HEK293 (cell line): ENCODE measurements around the gene SCUBE1.

Experiments used
- CTCF ChIA-PET: fragments of 350-600 bp; formaldehyde crosslinking; extraction: SDS; loops from one replicate; lab custom pipeline; 2021; ENCODE audit warnings: antibody characterized with exemption; lab: Yijun Ruan, JAX
- POLR2A ChIA-PET: fragments of 300-600 bp; formaldehyde crosslinking; extraction: SDS; loops from one replicate; lab custom pipeline; 2020; ENCODE audit warnings: antibody characterized with exemption, inconsistent platforms; lab: Yijun Ruan, JAX
- H3K27ac ChIP-seq: fragments of 200-500 bp; sonication (Bioruptor generic); 2 replicates; pipeline ENCODE4 v1.5.1; 2014; ENCODE audit warnings: low read depth, low read length, control low read depth, inconsistent platforms; ENCODE audit errors: extremely low read depth
- H3K36me3 ChIP-seq, 2 experiments: fragments of 200-500 bp in 1 of 2; sonication (Bioruptor generic) in 1 of 2; 1 replicate in 1 of 2; 2 replicates in 1 of 2; pipeline ENCODE4 v1.5.1; 2014 to 2017; ENCODE audit warnings: inconsistent platforms in 2 of 2, low read length in 2 of 2; ENCODE audit not compliant: control insufficient read depth in 2 of 2, insufficient read depth in 1 of 2
- H3K4me1 ChIP-seq: fragments of 200-500 bp; sonication (Bioruptor generic); 2 replicates; pipeline ENCODE4 v1.5.1; 2014; ENCODE audit warnings: mild to moderate bottlenecking, low read length, inconsistent platforms; ENCODE audit not compliant: control insufficient read depth, insufficient read depth
- H3K4me3 ChIP-seq: 2 replicates; pipeline ENCODE4 v1.5.1; 2011; ENCODE audit warnings: low read depth, mild to moderate bottlenecking, control low read depth, low read length, moderate library complexity
- H3K9me3 ChIP-seq: fragments of 200-500 bp; sonication (Bioruptor generic); 2 replicates; pipeline ENCODE4 v1.5.1; 2014; ENCODE audit warnings: low read depth, low read length, inconsistent platforms; ENCODE audit not compliant: control insufficient read depth, insufficient read depth
- HOXC10 ChIP-seq: sonication (generic); formaldehyde crosslinking; IDR thresholded peaks from 2 replicates; pipeline ENCODE4 v1.8.1; 2023; ENCODE audit warnings: mild to moderate bottlenecking, missing genetic modification reagents
- KLF16 ChIP-seq: fragments of 450-650 bp; formaldehyde crosslinking; IDR thresholded peaks from 2 replicates; pipeline ENCODE4 v1.5.1; 2017; ENCODE audit warnings: missing biosample characterization, missing genetic modification characterization
- MZF1 ChIP-seq: fragments of 450-650 bp; formaldehyde crosslinking; IDR thresholded peaks from 2 replicates; pipeline ENCODE4 v1.5.1; 2017; ENCODE audit warnings: missing biosample characterization, missing genetic modification characterization, borderline replicate concordance
- PBX3 ChIP-seq: sonication (generic); formaldehyde crosslinking; IDR thresholded peaks from 2 replicates; pipeline ENCODE4 v1.8.1; 2022; ENCODE audit warnings: mild to moderate bottlenecking, moderate library complexity, missing genetic modification reagents
- PRDM10 ChIP-seq: fragments of 450-650 bp; formaldehyde crosslinking; IDR thresholded peaks from 2 replicates; pipeline ENCODE4 v1.5.1; 2016; ENCODE audit warnings: missing biosample characterization, missing genetic modification characterization
- SCRT2 ChIP-seq: fragments of 450-650 bp; formaldehyde crosslinking; IDR thresholded peaks from 2 replicates; pipeline ENCODE4 v1.5.1; 2016; ENCODE audit warnings: missing biosample characterization, missing genetic modification characterization
- ZBTB1 ChIP-seq: fragments of 450-650 bp; formaldehyde crosslinking; IDR thresholded peaks from 2 replicates; pipeline ENCODE4 v1.5.1; 2016; ENCODE audit warnings: missing biosample characterization, missing genetic modification characterization
- ZBTB21 ChIP-seq: fragments of 450-650 bp; formaldehyde crosslinking; IDR thresholded peaks from 2 replicates; pipeline ENCODE4 v1.5.1; 2017; ENCODE audit warnings: missing biosample characterization, missing genetic modification characterization
- ZNF138 ChIP-seq: fragments of 450-650 bp; formaldehyde crosslinking; IDR thresholded peaks from 2 replicates; pipeline ENCODE4 v1.5.1; 2016; ENCODE audit warnings: missing biosample characterization, missing genetic modification characterization, borderline replicate concordance
- ZNF155 ChIP-seq: fragments of 450-650 bp; formaldehyde crosslinking; IDR thresholded peaks from 2 replicates; pipeline ENCODE4 v1.5.1; 2016; ENCODE audit warnings: missing biosample characterization, missing genetic modification characterization
- ZNF266 ChIP-seq: fragments of 450-650 bp; formaldehyde crosslinking; IDR thresholded peaks from 2 replicates; pipeline ENCODE4 v1.5.1; 2016; ENCODE audit warnings: missing biosample characterization, missing genetic modification characterization, low read depth
- ZNF37A ChIP-seq: fragments of 450-650 bp; IDR thresholded peaks from 2 replicates; pipeline ENCODE4 v1.5.1; 2018; ENCODE audit warnings: missing biosample characterization, missing genetic modification characterization
- ZNF404 ChIP-seq: fragments of 450-650 bp; formaldehyde crosslinking; IDR thresholded peaks from 2 replicates; pipeline ENCODE4 v1.5.1; 2017; ENCODE audit warnings: missing biosample characterization, missing genetic modification characterization
- ZNF433 ChIP-seq: fragments of 450-650 bp; formaldehyde crosslinking; IDR thresholded peaks from 2 replicates; pipeline ENCODE4 v1.5.1; 2016; ENCODE audit warnings: missing biosample characterization, missing genetic modification characterization, low read depth
- ZNF449 ChIP-seq: fragments of 450-650 bp; formaldehyde crosslinking; IDR thresholded peaks from 2 replicates; pipeline ENCODE4 v1.5.1; 2017; ENCODE audit warnings: missing biosample characterization, mild to moderate bottlenecking, missing genetic modification characterization, moderate library complexity
- ZNF530 ChIP-seq: fragments of 450-650 bp; formaldehyde crosslinking; IDR thresholded peaks from 2 replicates; pipeline ENCODE4 v1.5.1; 2016; ENCODE audit warnings: low read depth, missing biosample characterization, missing genetic modification characterization
- ZNF747 ChIP-seq: fragments of 450-650 bp; formaldehyde crosslinking; IDR thresholded peaks from 2 replicates; pipeline ENCODE4 v1.5.1; 2016; ENCODE audit warnings: missing biosample characterization, missing genetic modification characterization
- ZNF76 ChIP-seq: fragments of 450-650 bp; formaldehyde crosslinking; IDR thresholded peaks from 2 replicates; pipeline ENCODE4; 2016; ENCODE audit warnings: low read depth, missing biosample characterization, missing genetic modification characterization, borderline replicate concordance
- ZNF792 ChIP-seq: fragments of 450-650 bp; formaldehyde crosslinking; IDR thresholded peaks from 2 replicates; pipeline ENCODE4 v1.5.1; 2016; ENCODE audit warnings: missing biosample characterization, missing genetic modification characterization
- TF ChIP-seq, protein P1 (sequence below): fragments of 450-650 bp; formaldehyde crosslinking; IDR thresholded peaks from 2 replicates; pipeline ENCODE4 v1.5.1; 2016; ENCODE audit warnings: missing biosample characterization, missing genetic modification characterization
- TF ChIP-seq, protein P2 (sequence below): fragments of 450-650 bp; formaldehyde crosslinking; IDR thresholded peaks from 2 replicates; pipeline ENCODE4 v1.5.1; 2016; ENCODE audit warnings: missing biosample characterization, missing genetic modification characterization
- TF ChIP-seq, protein P3 (sequence below): fragments of 450-650 bp; formaldehyde crosslinking; IDR thresholded peaks from 2 replicates; pipeline ENCODE4 v1.5.1; 2016; ENCODE audit warnings: missing biosample characterization, missing genetic modification characterization, low read depth

SCUBE1 gene

DNA sequence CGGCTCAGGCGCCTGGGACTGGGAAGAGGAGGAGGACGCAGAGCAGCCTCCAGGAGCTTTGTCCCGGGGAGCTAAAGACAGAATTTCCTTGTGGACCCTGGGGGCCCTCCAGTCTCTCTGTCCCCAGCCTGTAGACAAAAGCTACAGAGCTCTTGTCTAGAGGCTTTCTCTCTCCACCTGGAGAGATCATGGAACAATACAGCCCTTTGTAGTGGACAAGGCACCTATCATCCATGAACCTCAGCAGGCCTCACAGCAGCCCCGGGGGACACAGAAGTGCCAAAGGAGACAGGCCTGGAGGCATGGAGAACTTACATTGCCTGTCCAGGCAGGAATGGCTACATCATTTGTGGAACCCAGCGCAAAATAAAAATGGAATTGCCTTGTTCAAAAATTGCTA lies 100.5 kb downstream of the SCUBE1 start (continued):
- TF ChIP-seq ZNF449 (tag by site-specific recombination) (no peak), HOXC10 (no peak)
- TF ChIP-seq, all 188 proteins: peak for 0

GRCh38 chr22:43241699-43242386 lies 101.3 kb downstream of the SCUBE1 start:
- Histone ChIP-seq H3K27ac (no peak overlapping the region), H3K4me3 (no peak overlapping the region), H3K9me3 (no peaks in the 10 kb centered on the region), H3K36me3 (no peaks in the 10 kb centered on the region), H3K4me1 (no peaks in the 10 kb centered on the region)
- POLR2A ChIA-PET = no interaction called here
- TF ChIP-seq ZNF138 = no peak
- CTCF ChIA-PET = interaction anchor here (0.7 to 0.9 kb wide), 2 partner anchors 9 to 10 kb away, joined by 4 read pairs; no protein-coding TSS in a partner anchor

GRCh38 chr22:43241138-43241597 lies 102.0 kb downstream of the SCUBE1 start:
- ChIA-PET POLR2A (no interaction called here), CTCF (interaction anchor here (1.4 kb wide), 1 partner anchor 10 kb away, joined by 3 read pairs; no protein-coding TSS in a partner anchor)
- H3K9me3 ChIP-seq = no peaks in the 10 kb centered on the region
- no peaks in the 10 kb centered on the region for H3K4me1 ChIP-seq
- H3K27ac ChIP-seq = no peak overlapping the region
- H3K4me3 ChIP-seq = no peak overlapping the region
- H3K36me3 ChIP-seq = no peaks in the 10 kb centered on the region
- TF ChIP-seq ZNF266 (tag by site-specific recombination) (no peak), PRDM10 (tag by site-specific recombination) (no peak), ZNF404 (tag by site-specific recombination) (no peak), ZNF433 (no peak), ZNF155 (tag by site-specific recombination) (no peak), ZNF792 (tag by site-specific recombination) (no peak), ZBTB21 (tag by site-specific recombination) (no peak), PBX3 (no peak), ZNF37A (tag by site-specific recombination) (no peak), ZNF530 (tag by site-specific recombination) (no peak), MZF1 (tag by site-specific recombination) (no peak), ZNF76 (no peak), ZBTB1 (tag by site-specific recombination) (no peak), SCRT2 (tag by site-specific recombination) (no peak), KLF16 (no peak), ZNF747 (tag by site-specific recombination) (no peak)
- TF ChIP-seq, protein P1, sequence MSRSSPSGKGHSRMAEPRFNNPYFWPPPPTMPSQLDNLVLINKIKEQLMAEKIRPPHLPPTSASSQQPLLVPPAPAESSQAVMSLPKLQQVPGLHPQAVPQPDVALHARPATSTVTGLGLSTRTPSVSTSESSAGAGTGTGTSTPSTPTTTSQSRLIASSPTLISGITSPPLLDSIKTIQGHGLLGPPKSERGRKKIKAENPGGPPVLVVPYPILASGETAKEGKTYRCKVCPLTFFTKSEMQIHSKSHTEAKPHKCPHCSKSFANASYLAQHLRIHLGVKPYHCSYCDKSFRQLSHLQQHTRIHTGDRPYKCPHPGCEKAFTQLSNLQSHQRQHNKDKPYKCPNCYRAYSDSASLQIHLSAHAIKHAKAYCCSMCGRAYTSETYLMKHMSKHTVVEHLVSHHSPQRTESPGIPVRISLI (tag by site-specific recombination) = no peak
- TF ChIP-seq, protein P2, sequence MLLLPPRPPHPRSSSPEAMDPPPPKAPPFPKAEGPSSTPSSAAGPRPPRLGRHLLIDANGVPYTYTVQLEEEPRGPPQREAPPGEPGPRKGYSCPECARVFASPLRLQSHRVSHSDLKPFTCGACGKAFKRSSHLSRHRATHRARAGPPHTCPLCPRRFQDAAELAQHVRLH (tag by site-specific recombination) = no peak
- TF ChIP-seq, protein P3, sequence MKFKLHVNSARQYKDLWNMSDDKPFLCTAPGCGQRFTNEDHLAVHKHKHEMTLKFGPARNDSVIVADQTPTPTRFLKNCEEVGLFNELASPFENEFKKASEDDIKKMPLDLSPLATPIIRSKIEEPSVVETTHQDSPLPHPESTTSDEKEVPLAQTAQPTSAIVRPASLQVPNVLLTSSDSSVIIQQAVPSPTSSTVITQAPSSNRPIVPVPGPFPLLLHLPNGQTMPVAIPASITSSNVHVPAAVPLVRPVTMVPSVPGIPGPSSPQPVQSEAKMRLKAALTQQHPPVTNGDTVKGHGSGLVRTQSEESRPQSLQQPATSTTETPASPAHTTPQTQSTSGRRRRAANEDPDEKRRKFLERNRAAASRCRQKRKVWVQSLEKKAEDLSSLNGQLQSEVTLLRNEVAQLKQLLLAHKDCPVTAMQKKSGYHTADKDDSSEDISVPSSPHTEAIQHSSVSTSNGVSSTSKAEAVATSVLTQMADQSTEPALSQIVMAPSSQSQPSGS (tag by site-specific recombination) = no peak
